Left lung (tissue), 10 donors: ENCODE measurements around the gene PAX8. TPM values are rescaled to one million over a fixed set of nuclear protein-coding genes. Genes with fewer than 3 reads are reported as not detected.

ENCODE experiments used
- ATAC-seq: fragments of 200-7000 bp; cut with Tn5 transposase; one replicate; pipeline ENCODE4 v1.9.1; 2020; ENCODE audit warnings: moderate library complexity
- DNase-seq, 4 donors: peaks; one replicate each; pipeline ENCODE4 v3.0.0-alpha.2; 2013 to 2020
- H3K27ac ChIP-seq, 2 donors: fragments of 200-600 bp; sonication (generic) in 1 of 2; one replicate each; pipeline versions ENCODE4 v1.5.0 to v1.8.0; 2020 to 2021
- H3K27me3 ChIP-seq, 2 donors: fragments of 200-600 bp; sonication (generic) in 1 of 2; one replicate each; pipeline versions ENCODE4 v1.5.0 to v1.8.0; 2020 to 2021
- H3K36me3 ChIP-seq, 2 donors: fragments of 200-600 bp; sonication (generic) in 1 of 2; one replicate each; pipeline versions ENCODE4 v1.5.0 to v1.8.0; 2020 to 2021
- H3K4me1 ChIP-seq, 2 donors: fragments of 200-600 bp; one replicate each; pipeline ENCODE4 v1.8.0; 2021
- H3K4me3 ChIP-seq, 2 donors: fragments of 200-600 bp; sonication (generic) in 1 of 2; one replicate each; pipeline versions ENCODE4 v1.5.0 to v1.8.0; 2020 to 2021; ENCODE audit warnings: mild to moderate bottlenecking in 1 of 2
- H3K9me3 ChIP-seq, 2 donors: fragments of 200-600 bp; sonication (generic) in 1 of 2; one replicate each; pipeline versions ENCODE4 v1.5.0 to v1.8.0; 2020 to 2021
- CTCF ChIP-seq, 2 donors: fragments of 200-600 bp; sonication (generic) in 1 of 2; IDR thresholded peaks; one replicate each; pipeline versions ENCODE4 v1.5.0 to v1.8.0; 2021; ENCODE audit warnings: antibody characterized with exemption in 2 of 2
- intact Hi-C, 2 donors: fragments of 100-400 bp; cut with DNase I; formaldehyde crosslinking; loops; one replicate each; pipeline versions ENCODE4 v1.11.2 to v1.14.2; 2022
- polyA plus RNA-seq, 6 donors: library from polyadenylated mRNA; unstranded; fragments of 120-200 nt; gene quantifications; one replicate each; pipeline ENCODE4 v1.2.1, GENCODE V29; 2013; ENCODE audit not compliant: insufficient read length in 6 of 6
- total RNA-seq, 2 donors: library from RNA; stranded (reverse); fragmentation: NEBNext Ultra II Directional; extraction: Animal tissue kit (Norgen Biotek cat#: 25700); gene quantifications; one replicate each; pipeline ENCODE4 v1.2.1, GENCODE V29; 2021
- donor health status: DM: no; HTN: yes; CAD: no.
- donor health status: DM: no; HTN: no; CAD: no.

Gene PAX8
- total and polyA plus RNA-seq, 8 donors = 2.6 to 16.8 (median 6.4) TPM

- no peak for TF ChIP-seq CTCF (IDR thresholded peaks at IDR 0.05)
- intact Hi-C loops = no loop called here
- no peak for ATAC-seq
These were observed 23.3 kb downstream of the PAX8 start for GRCh38 chr2:113255140-113256070.

GRCh38 chr2:113253453-113253852 lies 25.3 kb downstream of the PAX8 start:
- no peaks in the 10 kb centered on the region for H3K27me3 ChIP-seq
- intact Hi-C loops = no loop called here
- H3K4me3 ChIP-seq = no peak overlapping the region

More at GRCh38 chr2:113255140-113256070, 23.3 kb downstream of the PAX8 start:
- DNase-seq = no peak
- H3K4me1 ChIP-seq = peaks cover 0 to 10% of the 10 kb centered on the region in 2 donors
- no peaks in the 10 kb centered on the region for H3K36me3 ChIP-seq
- no peak overlapping the region for H3K27ac ChIP-seq
- no peaks in the 10 kb centered on the region for H3K9me3 ChIP-seq
- no peaks in the 10 kb centered on the region for H3K27me3 ChIP-seq
- H3K4me3 ChIP-seq = no peak overlapping the region

GRCh38 chr2:113252047-113252590 lies 26.6 kb downstream of the PAX8 start:
- ATAC-seq (no peak), DNase-seq (no peak)
- Histone ChIP-seq H3K4me1 (no peaks in the 10 kb centered on the region), H3K4me3 (no peak overlapping the region), H3K9me3 (no peaks in the 10 kb centered on the region), H3K27ac (peak overlapping the region in 1 of 2 donors; percentile 8), H3K36me3 (no peaks in the 10 kb centered on the region), H3K27me3 (no peaks in the 10 kb centered on the region)
- TF ChIP-seq CTCF (IDR thresholded peaks at IDR 0.05) = no peak
- intact Hi-C loops = no loop called here

More at GRCh38 chr2:113253453-113253852, 25.3 kb downstream of the PAX8 start:
- no peaks in the 10 kb centered on the region for H3K36me3 ChIP-seq
- no peaks in the 10 kb centered on the region for H3K9me3 ChIP-seq
- no peak for ATAC-seq
- no peak overlapping the region for H3K27ac ChIP-seq
- H3K4me1 ChIP-seq = peaks cover 0 to 10% of the 10 kb centered on the region in 2 donors
- no peak for DNase-seq
- no peak for TF ChIP-seq CTCF (IDR thresholded peaks at IDR 0.05)

- H3K4me1 ChIP-seq = no peaks in the 10 kb centered on the region
- DNase-seq = no peak
- H3K9me3 ChIP-seq = no peaks in the 10 kb centered on the region
- no peak for ATAC-seq
- H3K36me3 ChIP-seq = no peaks in the 10 kb centered on the region
- no peaks in the 10 kb centered on the region for H3K27me3 ChIP-seq
- TF ChIP-seq CTCF (IDR thresholded peaks at IDR 0.05) = no peak
- H3K27ac ChIP-seq = no peak overlapping the region
- no peak overlapping the region for H3K4me3 ChIP-seq
- intact Hi-C loops = no loop called here
These were observed 27.6 kb downstream of the PAX8 start for GRCh38 chr2:113251118-113251517.
